Pancreas (tissue), 10 donors: Measurements from ENCODE around the gene ENOPH1. TPM values are rescaled to one million over a fixed set of nuclear protein-coding genes. Genes with fewer than 3 reads are reported as not detected.
"Not testable (repeated sequence)": the region's sequence is repeated elsewhere in the genome, so short reads cannot be mapped to it uniquely, and the experiment has no call there.

Experiments
- ATAC-seq, 4 donors: fragments of 200-7000 bp; cut with Tn5 transposase; one replicate each; pipeline versions ENCODE4 v1.8.0 to v1.9.1; 2020; ENCODE audit warnings: mild to moderate bottlenecking in 4 of 4, moderate library complexity in 4 of 4
- DNase-seq, 6 donors: peaks; one replicate each; pipeline ENCODE4 v3.0.0-alpha.2; 2020
- FAIRE-seq: peaks from 2 replicates; lab custom pipeline; 2012; peaks lifted over from hg19 to GRCh38; lab: Jason Lieb, UNC
- H3K27ac ChIP-seq, 4 donors: fragments of 200-600 bp; sonication (generic); 1 replicate in 3 of 4; 2 replicates in 1 of 4; pipeline versions ENCODE4 v1.5.0 to v1.8.0; 2020
- H3K27me3 ChIP-seq, 4 donors: fragments of 200-600 bp; one replicate each; pipeline ENCODE4 v1.8.0; 2021
- H3K36me3 ChIP-seq, 3 donors: fragments of 200-600 bp; sonication (generic) in 1 of 3; one replicate each; pipeline versions ENCODE4 v1.5.0 to v1.8.0; 2020 to 2021
- H3K4me1 ChIP-seq, 3 donors: fragments of 200-600 bp; one replicate each; pipeline ENCODE4 v1.8.0; 2021
- H3K4me3 ChIP-seq, 4 donors: fragments of 200-600 bp; sonication (generic) in 2 of 4; one replicate each; pipeline versions ENCODE4 v1.5.0 to v1.8.0; 2020 to 2021
- H3K9me3 ChIP-seq, 4 donors: fragments of 200-600 bp; one replicate each; pipeline ENCODE4 v1.8.0; 2021
- CTCF ChIP-seq, 4 donors: fragments of 200-600 bp; sonication (generic) in 3 of 4; IDR thresholded peaks; one replicate each; pipeline versions ENCODE4 v1.5.0 to v1.8.0; 2021; ENCODE audit warnings: antibody characterized with exemption in 4 of 4
- WGBS, 2 donors: extraction: QIAGEN DNeasy Blood & Tissue Kit; methylation state at CpG; one replicate each; pipeline ENCODE4 v1.1.7; 2013; 5-methylcytosine and 5-hydroxymethylcytosine counted together
- intact Hi-C, 3 donors: fragments of 100-400 bp; cut with DNase I; formaldehyde crosslinking; loops; one replicate each; pipeline versions ENCODE4 v1.11.1 to v1.14.2; 2022
- polyA plus RNA-seq, 2 donors: library from polyadenylated mRNA; stranded (reverse); fragments of 200-250 nt; gene quantifications; one replicate each; pipeline ENCODE4 v1.2.3, GENCODE V29; 2013
- total RNA-seq, 6 donors: library from RNA; stranded (reverse); fragmentation: NEBNext Ultra II Directional in 4 of 6; extraction: Animal tissue kit (Norgen Biotek cat#: 25700) in 4 of 6; gene quantifications; one replicate each; pipeline versions ENCODE4 v1.2.1 to v1.2.4, GENCODE V29; 2021 to 2023
- donor health status: healthy with polysubstance abuse.
- donor health status: DM: no; HTN: no; CAD: no; lungs with moderate emphysema.
- donor health status: DM: no; HTN: no; CAD: no.
- donor health status: control.
- donor health status: control.
- donor health status: Bipolar disorder and iron deficiency.
- donor health status: DM: yes; HTN: yes; CAD: no.
- donor health status: DM: no; HTN: no; CAD: no.
- donor health status: DM: no; HTN: no; CAD: no.
- donor health status: DM: yes; HTN: yes; CAD: no.

The ENOPH1 gene
- total and polyA plus RNA-seq, 8 donors, result 8.4 to 24.4 (median 14.0) TPM

GRCh38 chr4:82398263-82398662 lies 32.1 kb upstream of the ENOPH1 start:
- WGBS, 2 donors, result 77 to 78% methylated on average over 1 of the region's 1 CpG
- ATAC-seq (no peak), FAIRE-seq (no peak), DNase-seq (no peak)
- Histone ChIP-seq H3K9me3 (no peaks in the 10 kb centered on the region), H3K27ac (no peak overlapping the region), H3K27me3 (no peaks in the 10 kb centered on the region), H3K4me1 (no peaks in the 10 kb centered on the region), H3K36me3 (no peaks in the 10 kb centered on the region), H3K4me3 (no peak overlapping the region)
- no peak for TF ChIP-seq CTCF (IDR thresholded peaks at IDR 0.05)
- intact Hi-C loops, result no loop called here

GRCh38 chr4:82401600-82401999 lies 28.8 kb upstream of the ENOPH1 start:
- FAIRE-seq (no peak), DNase-seq (no peak), ATAC-seq (no peak)
- WGBS, 2 donors, result 85 to 93% methylated on average over 7 of the region's 7 CpGs
- Histone ChIP-seq H3K9me3 (no peaks in the 10 kb centered on the region), H3K36me3 (no peaks in the 10 kb centered on the region), H3K4me1 (no peaks in the 10 kb centered on the region), H3K27me3 (no peaks in the 10 kb centered on the region), H3K27ac (no peak overlapping the region), H3K4me3 (no peak overlapping the region)
- no peak for TF ChIP-seq CTCF (IDR thresholded peaks at IDR 0.05)
- intact Hi-C loops, result no loop called here

- DNase-seq, result no peak
- H3K9me3 ChIP-seq, result no peaks in the 10 kb centered on the region
- no peak overlapping the region for H3K27ac ChIP-seq
- H3K4me1 ChIP-seq, result no peaks in the 10 kb centered on the region
- no peaks in the 10 kb centered on the region for H3K36me3 ChIP-seq
- 88 to 90% methylated on average over 17 of the region's 17 CpGs for WGBS, 2 donors
- no peak overlapping the region for H3K4me3 ChIP-seq
- no peaks in the 10 kb centered on the region for H3K27me3 ChIP-seq
- intact Hi-C loops, result no loop called here
- TF ChIP-seq CTCF (IDR thresholded peaks at IDR 0.05), result no peak
- no peak for FAIRE-seq
- ATAC-seq, result no peak
Observed at GRCh38 chr4:82402196-82402775, 28.1 kb upstream of the ENOPH1 start.

- ATAC-seq, result no peak
- Histone ChIP-seq H3K4me3 (no peak overlapping the region), H3K36me3 (no peaks in the 10 kb centered on the region), H3K9me3 (no peaks in the 10 kb centered on the region), H3K27ac (no peak overlapping the region), H3K27me3 (no peaks in the 10 kb centered on the region), H3K4me1 (no peaks in the 10 kb centered on the region)
- WGBS, 2 donors, result 85 to 92% methylated on average over 1 of the region's 1 CpG
- DNase-seq, result no peak
- intact Hi-C loops, result no loop called here
- no peak for FAIRE-seq
- TF ChIP-seq CTCF (IDR thresholded peaks at IDR 0.05), result no peak
Observed at GRCh38 chr4:82403725-82404124, 26.7 kb upstream of the ENOPH1 start.

- H3K4me3 ChIP-seq, ATAC-seq, H3K27ac ChIP-seq, intact Hi-C loops, H3K4me1 ChIP-seq, H3K9me3 ChIP-seq, DNase-seq, FAIRE-seq, H3K27me3 ChIP-seq, H3K36me3 ChIP-seq: not testable (repeated sequence)
- WGBS, 2 donors, result 94% methylated on average over 9 to 11 of the region's 11 CpGs
Observed at GRCh38 chr4:82415061-82415460, 15.3 kb upstream of the ENOPH1 start.
